T-helper 1 cell treated with Interleukin-12 subunit alpha and Interleukin-12 subunit beta and Interleukin-4 antibody, amounts not matched to agents 30 ng/mL and 1 ng/mL, for 36 hours (primary cell): ENCODE data around the gene RELN. TPM values are rescaled to one million over a fixed set of nuclear protein-coding genes. Genes with fewer than 3 reads are reported as not detected.
"Not testable (repeated sequence)": the region's sequence is repeated elsewhere in the genome, so short reads cannot be mapped to it uniquely, and the experiment has no call there.

Experiments used
- intact Hi-C: fragments of 100-400 bp; cut with micrococcal nuclease; formaldehyde crosslinking; loops from one replicate; pipeline ENCODE4 v1.15.1; 2024
- total RNA-seq: library from RNA; stranded (reverse); gene quantifications from 2 replicates; pipeline ENCODE4 v1.2.3, GENCODE V29; 2022

The RELN gene
- total RNA-seq, 1 donor from 2014 or later = not detected

- intact Hi-C loops = no loop called here
These were observed 465.2 kb downstream of the RELN start for GRCh38 chr7:103524042-103524907.

GRCh38 chr7:103521937-103522336, 467.5 kb downstream of the RELN start:
- intact Hi-C loops = no loop called here

DNA sequence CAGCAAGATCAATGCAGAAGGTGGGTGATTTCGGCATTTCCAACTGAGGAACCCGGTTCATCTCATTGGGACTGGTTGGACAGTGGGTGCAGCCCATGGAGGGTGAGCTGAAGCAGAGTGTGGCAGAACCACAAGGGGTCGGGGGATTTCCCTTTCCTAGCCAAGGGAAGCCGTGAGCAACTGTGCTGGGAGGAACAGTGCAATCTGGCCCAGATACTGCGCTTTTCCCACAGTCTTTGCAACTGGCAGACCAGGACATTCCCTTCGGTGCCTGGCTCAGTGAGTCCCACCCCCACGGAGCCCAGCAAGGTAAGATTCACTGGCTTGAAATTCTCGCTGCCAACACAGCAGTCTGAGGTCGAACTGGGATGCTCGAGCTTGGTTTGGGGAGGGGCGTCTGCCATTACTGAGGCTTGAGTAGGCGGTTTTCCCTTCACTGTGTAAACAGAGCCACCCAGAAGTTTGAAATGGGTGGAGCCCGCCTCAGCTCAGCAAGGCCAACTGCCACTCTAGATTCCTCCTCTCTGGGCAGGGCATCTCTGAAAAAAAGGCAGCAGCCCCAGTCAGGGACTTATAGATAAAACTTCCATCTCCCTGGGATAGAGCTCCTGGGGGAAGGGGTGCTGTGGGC, 484.8 kb downstream of the RELN start:
- intact Hi-C loops = no loop called here

DNA sequence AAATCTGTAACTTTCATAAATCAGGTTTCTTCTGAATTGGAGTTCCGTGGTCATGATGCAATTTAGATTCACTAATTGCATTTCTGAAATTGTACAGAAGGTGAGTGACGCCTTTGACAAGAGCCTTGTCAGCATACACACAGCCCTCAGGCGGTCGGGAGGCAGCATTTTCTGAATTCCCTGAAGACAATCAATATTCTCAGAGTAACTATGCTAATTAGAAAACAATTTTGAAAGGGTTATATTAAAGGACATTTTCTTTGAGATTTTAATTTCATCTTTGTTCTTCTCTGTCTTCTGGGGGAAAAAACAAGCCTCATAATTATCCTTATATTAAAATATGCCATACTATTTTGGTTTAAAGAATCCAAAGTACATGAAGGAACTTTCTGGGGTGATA, 488.3 kb downstream of the RELN start:
- intact Hi-C loops = no loop called here

DNA sequence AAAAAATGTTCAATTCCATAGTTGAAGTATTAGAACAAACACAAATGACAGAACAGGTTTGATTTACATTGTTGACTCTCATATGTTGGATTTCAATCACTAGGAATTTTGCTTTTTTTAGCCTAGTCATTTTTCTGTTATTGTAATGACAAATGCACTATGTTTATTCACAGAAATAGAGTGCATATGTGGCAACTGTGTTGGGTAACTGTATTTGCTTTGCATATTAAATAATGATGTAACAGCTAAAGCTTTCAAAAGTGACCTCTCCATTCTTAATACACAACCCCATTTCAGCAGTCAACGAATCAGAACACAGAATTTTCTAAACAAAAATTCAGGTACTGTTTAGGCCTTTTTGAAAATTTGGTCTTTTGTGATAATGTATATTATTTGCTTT, 489.5 kb downstream of the RELN start:
- intact Hi-C loops = no loop called here

GRCh38 chr7:103487419-103487818, 502.0 kb downstream of the RELN start:
- intact Hi-C loops = no loop called here

GRCh38 chr7:103486873-103487272, 502.6 kb downstream of the RELN start:
- intact Hi-C loops = not testable (repeated sequence)

- intact Hi-C loops = no loop called here
These were observed 508.7 kb downstream of the RELN start for GRCh38 chr7:103480771-103481170.

GRCh38 chr7:103474956-103475355, 514.5 kb downstream of the RELN start:
- intact Hi-C loops = no loop called here

- intact Hi-C loops = no loop called here
These were observed 520.1 kb downstream of the RELN start for GRCh38 chr7:103469095-103469948.

- intact Hi-C loops = no loop called here
These were observed 522.6 kb downstream of the RELN start for GRCh38 chr7:103466814-103467213.

GRCh38 chr7:103462358-103462757, 527.1 kb downstream of the RELN start:
- intact Hi-C loops = no loop called here

- intact Hi-C loops = loop anchor here (1.0 to 2.0 kb wide), 2 partner anchors 709 to 713 kb away; no protein-coding TSS in a partner anchor
These were observed 542.1 kb downstream of the RELN start for GRCh38 chr7:103447073-103447960.

GRCh38 chr7:103446049-103446520, 543.4 kb downstream of the RELN start, which contains the start of gene SLC26A5:
Gene SLC26A5, minus strand, starts transcription at chr7:103446207. Its CDS starts 24,693 bp downstream, at chr7:103421514.
- intact Hi-C loops = loop anchor here (2.0 kb wide), 1 partner anchor 711 kb away; no protein-coding TSS in a partner anchor

GRCh38 chr7:103445228-103446048, 544.0 kb downstream of the RELN start:
- intact Hi-C loops = loop anchor here (2.0 kb wide), 1 partner anchor 711 kb away; no protein-coding TSS in a partner anchor

- intact Hi-C loops = no loop called here
These were observed 549.8 kb downstream of the RELN start for GRCh38 chr7:103439661-103440060.

- intact Hi-C loops = no loop called here
These were observed 551.8 kb downstream of the RELN start for GRCh38 chr7:103437623-103438022.

DNA sequence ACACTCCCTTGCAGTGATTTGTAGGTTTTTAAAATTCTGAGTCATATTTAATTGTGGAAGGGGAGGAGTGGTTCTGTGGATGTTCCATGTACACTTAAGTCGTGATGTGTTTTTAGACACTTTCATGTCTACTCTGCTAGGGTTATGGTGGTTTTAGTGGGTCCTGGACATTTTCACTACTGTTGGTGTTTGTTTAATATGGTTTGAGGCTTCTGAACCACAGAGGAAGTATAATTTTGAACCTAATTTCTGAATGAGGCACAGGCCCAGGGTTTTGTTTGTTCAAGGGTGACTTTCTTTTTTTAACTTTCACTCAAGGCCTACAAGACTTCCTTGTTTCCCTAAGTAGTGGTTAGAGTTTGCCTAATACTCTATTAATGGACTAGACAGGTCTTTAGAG, 556.7 kb downstream of the RELN start:
- intact Hi-C loops = no loop called here

- intact Hi-C loops = no loop called here
These were observed 564.3 kb downstream of the RELN start for GRCh38 chr7:103425177-103425576.
